Measurements from ENCODE around the gene DNM2.

DNA sequence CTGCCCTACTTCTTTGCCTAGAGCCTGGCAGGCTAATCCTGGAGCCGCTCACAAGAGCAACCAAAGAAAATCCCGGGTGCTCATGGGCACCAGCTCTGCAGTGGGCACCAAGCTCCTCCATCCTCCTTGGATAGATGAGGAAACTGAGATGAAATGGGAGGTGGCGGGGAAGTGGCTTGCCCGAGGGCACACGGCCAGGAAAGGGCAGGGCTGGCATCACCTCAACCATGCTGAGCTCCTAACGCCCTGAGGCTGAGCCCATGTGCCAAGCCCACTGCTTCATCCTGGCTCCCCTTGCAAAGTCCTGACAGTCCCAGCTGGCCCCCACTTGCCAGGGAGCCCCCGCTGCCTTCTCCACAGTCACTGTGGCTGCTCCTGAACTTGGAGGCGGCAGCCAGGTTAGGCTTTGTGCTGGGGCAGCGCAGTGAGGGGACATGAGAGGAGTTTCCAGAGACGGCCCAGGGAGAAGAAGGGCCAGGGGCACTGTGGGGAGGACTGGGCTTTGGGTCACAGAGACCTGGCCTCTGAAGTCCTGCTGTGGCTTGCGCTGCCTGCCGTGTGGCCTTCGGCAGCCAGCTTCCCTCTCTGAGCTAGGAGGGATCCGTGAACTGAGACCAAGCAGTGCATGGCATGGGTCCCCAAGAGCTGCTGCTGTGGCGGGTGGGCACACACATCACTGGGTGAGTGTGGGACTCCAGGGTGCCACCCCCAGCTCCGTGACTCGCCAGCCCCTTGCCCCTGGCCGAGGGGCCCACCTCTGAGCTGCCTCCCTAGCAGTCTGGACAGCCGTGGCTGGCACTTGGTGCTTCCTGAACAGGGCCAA, 100.6 kb downstream of the DNM2 start:
- no peak for TF ChIP-seq ATF7 (IDR thresholded peaks at IDR 0.05)
- TF ChIP-seq, protein P1, sequence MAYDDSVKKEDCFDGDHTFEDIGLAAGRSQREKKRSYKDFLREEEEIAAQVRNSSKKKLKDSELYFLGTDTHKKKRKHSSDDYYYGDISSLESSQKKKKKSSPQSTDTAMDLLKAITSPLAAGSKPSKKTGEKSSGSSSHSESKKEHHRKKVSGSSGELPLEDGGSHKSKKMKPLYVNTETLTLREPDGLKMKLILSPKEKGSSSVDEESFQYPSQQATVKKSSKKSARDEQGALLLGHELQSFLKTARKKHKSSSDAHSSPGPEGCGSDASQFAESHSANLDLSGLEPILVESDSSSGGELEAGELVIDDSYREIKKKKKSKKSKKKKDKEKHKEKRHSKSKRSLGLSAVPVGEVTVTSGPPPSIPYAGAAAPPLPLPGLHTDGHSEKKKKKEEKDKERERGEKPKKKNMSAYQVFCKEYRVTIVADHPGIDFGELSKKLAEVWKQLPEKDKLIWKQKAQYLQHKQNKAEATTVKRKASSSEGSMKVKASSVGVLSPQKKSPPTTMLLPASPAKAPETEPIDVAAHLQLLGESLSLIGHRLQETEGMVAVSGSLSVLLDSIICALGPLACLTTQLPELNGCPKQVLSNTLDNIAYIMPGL (CRISPR knock-in tag; IDR thresholded peaks at IDR 0.05): no peak
- TF ChIP-seq, protein P2, sequence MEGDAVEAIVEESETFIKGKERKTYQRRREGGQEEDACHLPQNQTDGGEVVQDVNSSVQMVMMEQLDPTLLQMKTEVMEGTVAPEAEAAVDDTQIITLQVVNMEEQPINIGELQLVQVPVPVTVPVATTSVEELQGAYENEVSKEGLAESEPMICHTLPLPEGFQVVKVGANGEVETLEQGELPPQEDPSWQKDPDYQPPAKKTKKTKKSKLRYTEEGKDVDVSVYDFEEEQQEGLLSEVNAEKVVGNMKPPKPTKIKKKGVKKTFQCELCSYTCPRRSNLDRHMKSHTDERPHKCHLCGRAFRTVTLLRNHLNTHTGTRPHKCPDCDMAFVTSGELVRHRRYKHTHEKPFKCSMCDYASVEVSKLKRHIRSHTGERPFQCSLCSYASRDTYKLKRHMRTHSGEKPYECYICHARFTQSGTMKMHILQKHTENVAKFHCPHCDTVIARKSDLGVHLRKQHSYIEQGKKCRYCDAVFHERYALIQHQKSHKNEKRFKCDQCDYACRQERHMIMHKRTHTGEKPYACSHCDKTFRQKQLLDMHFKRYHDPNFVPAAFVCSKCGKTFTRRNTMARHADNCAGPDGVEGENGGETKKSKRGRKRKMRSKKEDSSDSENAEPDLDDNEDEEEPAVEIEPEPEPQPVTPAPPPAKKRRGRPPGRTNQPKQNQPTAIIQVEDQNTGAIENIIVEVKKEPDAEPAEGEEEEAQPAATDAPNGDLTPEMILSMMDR (IDR thresholded peaks at IDR 0.05 in 2 of 3, conservative IDR thresholded peaks at IDR 0.05 in 1 of 3; ENCODE audit: insufficient read depth in 2 of 3, low read depth in 1 of 3, low read length in 3 of 3): no peak
- no peak for TF ChIP-seq RFX5 (IDR thresholded peaks at IDR 0.05; ENCODE audit: low read depth, low read length)
- TF ChIP-seq TCF7 (IDR thresholded peaks at IDR 0.05; ENCODE audit: borderline replicate concordance): no peak
- no peak for TF ChIP-seq TEAD2 (tag; IDR thresholded peaks at IDR 0.05)
- no peak for TF ChIP-seq HNRNPUL1 (IDR thresholded peaks at IDR 0.05; ENCODE audit: low read length)
